OCI-LY7 (cell line): ENCODE measurements around the gene CAPZB. TPM values are rescaled to one million over a fixed set of nuclear protein-coding genes. Genes with fewer than 3 reads are reported as not detected.

Source experiments
- BruUV-seq: library from RNA; stranded (reverse); fragments of 400-500 nt; replicated peaks from 2 replicates; lab custom pipeline; 2021; lab: Mats Ljungman, UMichigan
- CTCF ChIA-PET: fragments of 300-600 bp; sonication (Branson Sonifier 250); formaldehyde crosslinking; loops from one replicate; lab custom pipeline; 2022; ENCODE audit warnings: antibody characterized with exemption; ENCODE audit not compliant: unreplicated experiment; lab: Charles Lee
- POLR2A ChIA-PET: fragments of 300-600 bp; sonication (Branson Sonifier 250); formaldehyde crosslinking; loops from one replicate; lab custom pipeline; 2022; ENCODE audit warnings: antibody characterized with exemption; lab: Charles Lee
- DNase-seq: peaks from one replicate; pipeline ENCODE4 v3.0.0-alpha.2; 2015; ENCODE audit warnings: low spot score
- H2AFZ ChIP-seq: fragments of 200-600 bp; sonication (generic), shearing (Covaris generic); 2 replicates; pipeline ENCODE4 v1.6.1; 2014; ENCODE audit warnings: mild to moderate bottlenecking, antibody characterized with exemption, low read length, moderate library complexity
- H3K27ac ChIP-seq: fragments of 200-600 bp; sonication (generic); 2 replicates; pipeline ENCODE4 v1.5.1; 2014; ENCODE audit warnings: mixed run types, low read depth, mild to moderate bottlenecking, moderate library complexity, low read length, inconsistent platforms; ENCODE audit not compliant: poor library complexity, severe bottlenecking
- H3K36me3 ChIP-seq: fragments of 200-600 bp; sonication (generic); 2 replicates; pipeline ENCODE4 v1.6.1; 2014; ENCODE audit warnings: mild to moderate bottlenecking, antibody characterized with exemption, low read length, moderate library complexity, mixed read lengths; ENCODE audit not compliant: insufficient read depth
- H3K4me1 ChIP-seq: fragments of 200-600 bp; sonication (generic); 2 replicates; pipeline ENCODE4 v1.5.1; 2014; ENCODE audit warnings: mild to moderate bottlenecking, low read length; ENCODE audit not compliant: insufficient read depth, poor library complexity, severe bottlenecking
- H3K4me2 ChIP-seq: fragments of 200-600 bp; sonication (generic); 2 replicates; pipeline ENCODE4 v1.6.1; 2014; ENCODE audit warnings: mild to moderate bottlenecking, low read length
- H3K4me3 ChIP-seq: fragments of 200-600 bp; sonication (generic); 2 replicates; pipeline ENCODE4 v1.5.1; 2014; ENCODE audit warnings: mild to moderate bottlenecking, low read depth, low read length; ENCODE audit not compliant: poor library complexity, severe bottlenecking
- H3K79me2 ChIP-seq: fragments of 200-600 bp; sonication (generic); 2 replicates; pipeline ENCODE4 v1.6.1; 2016; ENCODE audit warnings: low read depth, mild to moderate bottlenecking, low read length, moderate library complexity, mixed read lengths; ENCODE audit not compliant: insufficient read depth
- H3K9me2 ChIP-seq: fragments of 200-600 bp; sonication (generic); 2 replicates; pipeline ENCODE4 v1.6.1; 2016; ENCODE audit warnings: mild to moderate bottlenecking, low read length, mixed read lengths; ENCODE audit not compliant: insufficient read depth
- H3K9me3 ChIP-seq: fragments of 200-600 bp; sonication (generic); 2 replicates; pipeline ENCODE4 v1.6.1; 2014; ENCODE audit warnings: mild to moderate bottlenecking, mixed run types, low read length, mixed read lengths
- H4K20me1 ChIP-seq: fragments of 200-600 bp; sonication (generic); 2 replicates; pipeline ENCODE4 v1.6.1; 2014; ENCODE audit warnings: mild to moderate bottlenecking, antibody characterized with exemption, low read length, moderate library complexity, mixed read lengths; ENCODE audit not compliant: insufficient read depth
- CTCF ChIP-seq: fragments of 200-600 bp; sonication (generic); conservative IDR thresholded peaks from 2 replicates; pipeline ENCODE4 v1.5.1; 2014; ENCODE audit warnings: mild to moderate bottlenecking, antibody characterized with exemption, low read length, moderate library complexity, mixed read lengths
- EZH2phosphoT487 ChIP-seq: fragments of 200-600 bp; sonication (generic); IDR thresholded peaks from 2 replicates; pipeline ENCODE4 v1.6.1; 2018; ENCODE audit warnings: low read depth, borderline replicate concordance, mild to moderate bottlenecking, mixed run types, antibody characterized with exemption, low read length, moderate library complexity, mixed read lengths
- intact Hi-C: fragments of 100-400 bp; cut with micrococcal nuclease; formaldehyde crosslinking; loops from one replicate; pipeline ENCODE4 v1.10.0; 2022; ENCODE audit not compliant: unreplicated experiment
- total RNA-seq, 2 experiments: library from RNA; depleted of rRNA in 1 of 2; stranded (reverse); fragments of >200 nt in 1 of 2; shearing (Covaris generic) in 1 of 2; gene quantifications; 2 replicates each; pipeline ENCODE4 v1.2.3, GENCODE V29; 2014 to 2022

CAPZB gene
- total RNA-seq, 2 experiments from 2014 or later, result 61.3 to 187 TPM

- intact Hi-C loops, result loop anchor here (1.0 to 5.0 kb wide), 3 partner anchors 96 to 260 kb away; partner anchors contain the start of gene CAPZB
- no peaks in the 10 kb centered on the region for H3K9me3 ChIP-seq
- H3K27ac ChIP-seq, result peak overlapping the region; percentile 77
- H4K20me1 ChIP-seq, result no peaks in the 10 kb centered on the region
- H3K36me3 ChIP-seq, result no peaks in the 10 kb centered on the region
- peaks cover 45% of the 10 kb centered on the region for H3K4me1 ChIP-seq
- BruUV-seq, result no TSS peak
- peak overlapping the region; percentile 72 for H3K4me2 ChIP-seq
- peak overlapping the region; percentile 41 for H3K4me3 ChIP-seq
- no peaks in the 10 kb centered on the region for H3K9me2 ChIP-seq
- no peak overlapping the region; the same call in 1 of the 2 replicates for H2AFZ ChIP-seq
- TF ChIP-seq CTCF (no peak; the same call in 1 of the 2 replicates), EZH2phosphoT487 (no peak)
- no peak for DNase-seq
- POLR2A ChIA-PET, result no interaction called here
- peaks cover 8% of the 10 kb centered on the region; the same call in 1 of the 2 replicates for H3K79me2 ChIP-seq
- CTCF ChIA-PET, result no interaction called here
Observed at GRCh38 chr1:19391596-19391981, 93.8 kb downstream of the CAPZB start.

DNA sequence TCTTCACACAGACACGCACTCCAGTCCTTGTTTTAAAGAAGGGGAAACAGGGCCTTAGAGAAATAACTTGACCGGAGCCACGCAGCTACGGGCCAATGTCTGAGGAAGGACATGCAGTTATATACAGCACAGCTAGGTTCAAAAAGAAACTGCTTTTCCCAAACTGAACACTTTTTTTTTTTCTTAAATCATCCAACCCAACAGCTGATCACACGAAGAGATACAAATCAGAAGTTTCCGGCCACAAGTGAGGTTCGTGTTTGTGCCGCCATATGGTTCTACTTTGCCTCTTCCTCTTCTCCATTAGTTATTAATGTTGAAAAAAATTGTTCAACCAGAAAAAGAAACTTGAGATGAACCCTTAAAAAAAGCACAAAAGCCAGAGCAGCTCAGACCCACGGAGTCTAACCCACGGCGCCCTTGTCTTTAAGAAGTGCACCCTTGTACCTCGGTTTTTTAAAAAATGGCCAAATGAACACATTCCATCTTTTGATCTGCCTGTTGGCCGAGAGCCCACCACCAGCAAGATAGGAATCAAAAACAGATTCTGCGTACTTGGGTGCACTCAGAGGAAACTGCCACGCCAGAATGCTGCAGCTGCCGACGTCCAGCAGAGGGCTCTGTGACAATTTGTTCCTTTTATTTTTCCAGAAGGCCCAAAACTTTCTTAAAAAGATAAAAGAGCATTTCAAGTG lies 94.3 kb downstream of the CAPZB start:
- peaks cover 8% of the 10 kb centered on the region; the same call in 1 of the 2 replicates for H3K79me2 ChIP-seq
- no peaks in the 10 kb centered on the region for H3K9me2 ChIP-seq
- H4K20me1 ChIP-seq, result no peaks in the 10 kb centered on the region
- ChIA-PET POLR2A (interaction anchor here (0.6 kb wide), 1 partner anchor 45 kb away, joined by 3 read pairs; no protein-coding TSS in a partner anchor), CTCF (no interaction called here)
- TF ChIP-seq EZH2phosphoT487, result no peak
- peak; percentile 99 for TF ChIP-seq CTCF
- TSS peak; percentile 26 for BruUV-seq
- DNase-seq, result peak; percentile 74
- H2AFZ ChIP-seq, result peak overlapping the region; percentile 22; the same call in 1 of the 2 replicates
- no peaks in the 10 kb centered on the region for H3K9me3 ChIP-seq
- H3K4me1 ChIP-seq, result peaks cover 44% of the 10 kb centered on the region
- H3K4me2 ChIP-seq, result peak overlapping the region; percentile 72
- no peaks in the 10 kb centered on the region for H3K36me3 ChIP-seq
- intact Hi-C loops, result loop anchor here (1.0 to 5.0 kb wide), 3 partner anchors 96 to 260 kb away; partner anchors contain the start of gene CAPZB
- H3K27ac ChIP-seq, result peak overlapping the region; percentile 77
- peak overlapping the region; percentile 41 for H3K4me3 ChIP-seq
